HEK293T (cell line): ENCODE data around the gene CDYL.

Experiments
- BHLHE40 ChIP-seq: fragments of 450-650 bp; IDR thresholded peaks from 2 replicates; pipeline ENCODE4 v1.6.1; 2016; ENCODE audit warnings: mild to moderate bottlenecking, moderate library complexity, borderline replicate concordance
- ELF4 ChIP-seq: fragments of 450-650 bp; IDR thresholded peaks from 2 replicates; pipeline ENCODE4 v1.6.1; 2017; ENCODE audit warnings: antibody characterized with exemption
- FOXM1 ChIP-seq: fragments of 450-650 bp; IDR thresholded peaks from 2 replicates; pipeline ENCODE4 v1.6.1; 2017; ENCODE audit warnings: mild to moderate bottlenecking, borderline replicate concordance
- HDGF ChIP-seq: fragments of 450-650 bp; IDR thresholded peaks from 2 replicates; pipeline ENCODE4 v1.6.1; 2017; ENCODE audit warnings: antibody characterized with exemption, borderline replicate concordance
- L3MBTL2 ChIP-seq: fragments of 450-650 bp; conservative IDR thresholded peaks from 2 replicates; pipeline ENCODE4 v1.6.1; 2016; ENCODE audit warnings: mild to moderate bottlenecking
- LEF1 ChIP-seq: fragments of 450-650 bp; IDR thresholded peaks from 2 replicates; pipeline ENCODE4 v1.6.1; 2017; ENCODE audit warnings: mild to moderate bottlenecking, borderline replicate concordance
- SP1 ChIP-seq: fragments of 450-650 bp; IDR thresholded peaks from 2 replicates; pipeline ENCODE4 v1.6.1; 2017
- SUZ12 ChIP-seq: fragments of 450-650 bp; IDR thresholded peaks from 2 replicates; pipeline ENCODE4 v1.6.1; 2016; ENCODE audit warnings: mild to moderate bottlenecking
- TARDBP ChIP-seq: fragments of 450-650 bp; IDR thresholded peaks from 2 replicates; pipeline ENCODE4 v1.6.1; 2016

GRCh38 chr6:4946521-4946920 is 170.3 kb downstream of the CDYL start:
- TF ChIP-seq BHLHE40 (no peak), L3MBTL2 (no peak), SP1 (no peak), HDGF (no peak), LEF1 (no peak), SUZ12 (no peak), TARDBP (no peak), ELF4 (no peak), FOXM1 (no peak)
